ENCODE data around the gene GFPT2. TPM values are rescaled to one million over a fixed set of nuclear protein-coding genes. Genes with fewer than 3 reads are reported as not detected.

GFPT2 gene
- total and polyA plus RNA-seq, 9 of the 15 experiments (the other 6 are each of a cell fraction or from before 2014, with no cell fraction given): 0.07 to 0.14 (median 0.08) TPM; not detected in 6

DNA sequence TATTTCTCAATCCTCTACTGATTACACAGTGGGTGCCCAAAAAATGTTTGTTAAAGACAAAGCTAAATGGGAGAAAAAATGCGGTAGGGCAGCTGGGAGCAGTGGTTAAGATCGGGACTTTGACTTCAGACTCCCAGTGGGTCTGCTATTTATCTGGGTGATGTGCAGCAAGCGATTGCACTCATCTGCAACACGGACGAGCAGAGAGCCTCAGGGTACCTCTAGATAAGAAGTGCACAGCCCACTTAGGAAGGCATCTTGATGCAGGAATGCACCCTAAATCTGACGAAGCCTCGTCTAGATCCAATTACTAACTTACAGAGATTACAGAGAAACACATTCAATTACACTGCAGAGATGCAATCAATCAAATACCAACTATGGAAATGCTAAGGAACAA, 65.3 kb downstream of the GFPT2 start:
- in situ Hi-C loops (cut with MboI): no loop called here
- H3K4me3 ChIP-seq: no peak overlapping the region
- no TSS peak for BruUV-seq (replicated peaks)

DNA sequence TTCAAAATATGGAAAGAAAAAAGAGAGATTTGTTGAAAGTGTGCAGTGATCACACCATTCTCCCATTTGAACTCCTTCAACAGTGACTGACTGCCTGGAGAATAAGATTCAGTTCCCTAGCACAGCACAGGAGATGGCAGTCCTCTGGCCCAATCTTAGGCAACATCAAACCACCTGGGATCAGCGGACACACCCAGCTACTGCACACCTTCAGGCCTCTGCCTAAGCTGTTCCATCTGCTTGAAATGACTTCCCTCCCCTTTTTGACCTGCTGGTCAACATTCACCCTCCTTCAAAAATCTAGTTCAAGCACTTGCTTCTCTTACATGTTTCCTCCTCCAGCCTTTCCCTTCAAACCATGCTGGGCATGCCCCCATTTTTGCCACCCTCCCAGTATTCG, 65.7 kb downstream of the GFPT2 start:
- Histone ChIP-seq H3K79me2 (ENCODE audit: control insufficient read depth, insufficient read depth, low read length) (peaks cover 43% of the 10 kb centered on the region), H3K9ac (ENCODE audit: insufficient read depth in 1 of 2, low read depth in 2 of 2, low read length in 2 of 2) (no peak overlapping the region), H3K36me3 (ENCODE audit: control insufficient read depth, insufficient read depth, low read length) (peaks cover 35% of the 10 kb centered on the region; the same call in 2 of the 3 replicates), H3K4me2 (ENCODE audit: insufficient read depth, low read length) (no peak overlapping the region), H3K4me3 (no peak overlapping the region), H3K9me1 (ENCODE audit: control insufficient read depth, insufficient read depth, low read length) (no peaks in the 10 kb centered on the region), H4K20me1 (replicated peaks; ENCODE audit: control insufficient read depth, insufficient read depth, low read length) (peaks cover 7% of the 10 kb centered on the region), H3K4me1 (replicated peaks in 1 of 2; ENCODE audit: control insufficient read depth in 2 of 2, insufficient read depth in 2 of 2, low read length in 2 of 2) (peaks cover 8 to 22% of the 10 kb centered on the region in 2 experiments; a peak in 4 of 5 replicates), H2AFZ (ENCODE audit: low read depth, low read length) (no peak overlapping the region), H3K27me3 (ENCODE audit: control insufficient read depth in 2 of 2, insufficient read depth in 2 of 2, low read length in 2 of 2) (no peaks in the 10 kb centered on the region), H3K27ac (ENCODE audit: extremely low read depth, low read depth, low read length) (no peak overlapping the region), H3K9me3 (replicated peaks; ENCODE audit: control insufficient read depth, insufficient read depth, low read depth, low read length) (no peaks in the 10 kb centered on the region)
- FAIRE-seq (no peak), DNase-seq (ENCODE audit: extremely low read depth in 1 of 4, low spot score in 3 of 4) (no peak), ATAC-seq (no peak)
- 100% methylated on average over 1 of the region's 2 CpGs for WGBS (ENCODE audit: insufficient coverage, low coverage, missing lambda C conversion rate)
- POLR2A ChIA-PET: interaction anchor here (0.7 kb wide), 1 partner anchor 940 kb away, joined by 3 read pairs; no protein-coding TSS in a partner anchor
- in situ Hi-C loops (cut with MboI) (no loop called here), intact Hi-C loops (cut with micrococcal nuclease) (no loop called here)
- CTCF ChIA-PET (ENCODE audit: low intra/inter-chr PET ratio): no interaction called here
- no peak for TF ChIP-seq ZC3H4 (CRISPR knock-in tag; IDR thresholded peaks at IDR 0.05; ENCODE audit: borderline replicate concordance)
- no peak for TF ChIP-seq TBP (optimal IDR thresholded peaks at IDR 0.05; ENCODE audit: low read depth, low read length)
- TF ChIP-seq PML (IDR thresholded peaks at IDR 0.05; ENCODE audit: low read length): no peak
- TF ChIP-seq YY1 (IDR thresholded peaks at IDR 0.05; ENCODE audit: borderline replicate concordance in 1 of 3, control insufficient read depth in 1 of 3, extremely low read depth in 1 of 3, insufficient read depth in 3 of 3, insufficient read length in 1 of 3, insufficient replicate concordance in 2 of 3, low read depth in 1 of 3, low read length in 2 of 3): no peak
- BruUV-seq (replicated peaks): no TSS peak

More for the DNA sequence above, 65.3 kb downstream of the GFPT2 start:
- Histone ChIP-seq H2AFZ (ENCODE audit: low read depth, low read length) (no peak overlapping the region), H4K20me1 (replicated peaks; ENCODE audit: control insufficient read depth, insufficient read depth, low read length) (peaks cover 7% of the 10 kb centered on the region), H3K27me3 (ENCODE audit: control insufficient read depth in 2 of 2, insufficient read depth in 2 of 2, low read length in 2 of 2) (no peaks in the 10 kb centered on the region), H3K79me2 (ENCODE audit: control insufficient read depth, insufficient read depth, low read length) (peaks cover 46% of the 10 kb centered on the region), H3K4me1 (replicated peaks in 1 of 2; ENCODE audit: control insufficient read depth in 2 of 2, insufficient read depth in 2 of 2, low read length in 2 of 2) (peaks cover 8 to 27% of the 10 kb centered on the region in 2 experiments; a peak in 4 of 5 replicates), H3K9me3 (replicated peaks; ENCODE audit: control insufficient read depth, insufficient read depth, low read depth, low read length) (no peaks in the 10 kb centered on the region), H3K9ac (ENCODE audit: insufficient read depth in 1 of 2, low read depth in 2 of 2, low read length in 2 of 2) (no peak overlapping the region), H3K36me3 (ENCODE audit: control insufficient read depth, insufficient read depth, low read length) (peaks cover 30% of the 10 kb centered on the region; the same call in 2 of the 3 replicates), H3K9me1 (ENCODE audit: control insufficient read depth, insufficient read depth, low read length) (no peaks in the 10 kb centered on the region), H3K4me2 (ENCODE audit: insufficient read depth, low read length) (no peak overlapping the region), H3K27ac (ENCODE audit: extremely low read depth, low read depth, low read length) (no peak overlapping the region)
- POLR2A ChIA-PET: interaction anchor here (0.7 kb wide), 1 partner anchor 939 kb away, joined by 3 read pairs; no protein-coding TSS in a partner anchor
- WGBS (ENCODE audit: insufficient coverage, low coverage, missing lambda C conversion rate): 36% methylated on average over 7 of the region's 7 CpGs
- no peak for ATAC-seq
- TF ChIP-seq ZNF584 (CRISPR knock-in tag; IDR thresholded peaks at IDR 0.05; ENCODE audit: low read depth) (no peak), CBFA2T3 (IDR thresholded peaks at IDR 0.05) (peak; percentile 31), ZNF695 (CRISPR knock-in tag; IDR thresholded peaks at IDR 0.05) (no peak)
- FAIRE-seq: peak; percentile 19
- no peak for DNase-seq (ENCODE audit: extremely low read depth in 1 of 4, low spot score in 3 of 4)
- intact Hi-C loops (cut with micrococcal nuclease): no loop called here
- CTCF ChIA-PET (ENCODE audit: low intra/inter-chr PET ratio): no interaction called here

Data from K562 (cell line).